GM23248 (cell line): ENCODE results near the gene SMIM24.

ENCODE experiments used
- EZH2 ChIP-seq: fragments of 200-600 bp; sonication (generic); IDR thresholded peaks from 2 replicates; pipeline ENCODE4 v1.6.1; 2018; ENCODE audit warnings: antibody characterized with exemption, mild to moderate bottlenecking; ENCODE audit not compliant: insufficient read depth, poor library complexity, severe bottlenecking
- EZH2phosphoT487 ChIP-seq: fragments of 200-600 bp; sonication (generic); IDR thresholded peaks from 2 replicates; pipeline ENCODE4 v1.6.1; 2018; ENCODE audit warnings: antibody characterized with exemption, moderate library complexity, mild to moderate bottlenecking, low read depth; ENCODE audit not compliant: insufficient read depth

DNA sequence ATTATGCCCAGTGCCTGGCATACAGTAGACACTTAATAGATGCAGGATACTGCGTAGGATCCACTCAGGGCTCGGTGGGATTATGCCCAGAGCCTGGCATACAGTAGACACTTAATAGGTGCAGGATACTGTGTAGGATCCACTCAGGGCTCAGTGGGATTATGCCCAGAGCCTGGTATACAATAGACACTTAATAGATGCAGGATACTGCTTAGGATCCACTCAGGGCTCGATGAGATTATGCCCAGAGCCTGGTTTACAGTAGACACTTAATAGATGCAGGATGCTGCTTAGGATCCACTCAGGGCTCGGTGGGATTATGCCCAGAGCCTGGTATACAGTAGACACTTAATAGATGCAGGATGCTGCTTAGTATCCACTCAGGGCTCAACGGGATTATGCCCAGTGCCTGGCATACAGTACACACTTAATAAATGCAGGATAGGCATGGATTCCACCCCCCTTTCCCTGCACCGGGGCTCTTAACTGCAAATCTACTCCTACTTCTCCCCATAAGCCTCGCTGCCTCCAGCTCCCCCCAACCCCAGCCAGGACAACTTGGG is 24.9 kb downstream of the SMIM24 start:
- TF ChIP-seq EZH2phosphoT487 = no peak
- no peak for TF ChIP-seq EZH2
